H1 (cell line): Measurements from ENCODE around the gene TCF4. TPM values are rescaled to one million over a fixed set of nuclear protein-coding genes. Genes with fewer than 3 reads are reported as not detected.

Source experiments
- BCL11A ChIP-seq, 2 experiments: IDR thresholded peaks; one replicate each; pipeline ENCODE4 v1.6.1; 2011; ENCODE audit warnings: low read depth in 2 of 2, low read length in 2 of 2, mild to moderate bottlenecking in 2 of 2
- SIN3A ChIP-seq, 2 experiments: IDR thresholded peaks in 1 of 2; conservative IDR thresholded peaks in 1 of 2; 2 replicates each; pipeline ENCODE4 v1.6.1; 2011 to 2012; ENCODE audit warnings: low read length in 2 of 2, improper control_type of control experiment in 1 of 2, low read depth in 1 of 2, mild to moderate bottlenecking in 1 of 2
- polyA plus RNA-seq, 7 experiments: library from polyadenylated mRNA; depleted of rRNA in 3 of 7; stranded (reverse) in 5 of 7; unstranded in 2 of 7; fragments of >200 nt in 5 of 7; fragments of 200-250 nt in 2 of 7; gene quantifications; 1 replicate in 5 of 7; 2 replicates in 1 of 7; 4 replicates in 1 of 7; pipeline versions ENCODE4 v1.2.1 to v1.2.3, GENCODE V29; 2011 to 2013; ENCODE audit warnings: missing spikeins in 2 of 7, mixed read lengths in 2 of 7
- total RNA-seq: library from RNA; stranded (reverse); fragmentation: NEBNext Ultra II Directional; extraction: Animal tissue kit (Norgen Biotek cat#: 25700); gene quantifications from 2 replicates; pipeline ENCODE4 v1.2.1, GENCODE V29; 2021
- TF ChIP-seq, protein P1 (sequence below): IDR thresholded peaks from 2 replicates; pipeline ENCODE4 v1.6.1; 2012; ENCODE audit warnings: low read length, inconsistent platforms

TCF4 gene
- total and polyA plus RNA-seq, 2 of the 8 experiments (the other 6 are each of a cell fraction or from before 2014, with no cell fraction given), result 59.3 to 118 TPM

DNA sequence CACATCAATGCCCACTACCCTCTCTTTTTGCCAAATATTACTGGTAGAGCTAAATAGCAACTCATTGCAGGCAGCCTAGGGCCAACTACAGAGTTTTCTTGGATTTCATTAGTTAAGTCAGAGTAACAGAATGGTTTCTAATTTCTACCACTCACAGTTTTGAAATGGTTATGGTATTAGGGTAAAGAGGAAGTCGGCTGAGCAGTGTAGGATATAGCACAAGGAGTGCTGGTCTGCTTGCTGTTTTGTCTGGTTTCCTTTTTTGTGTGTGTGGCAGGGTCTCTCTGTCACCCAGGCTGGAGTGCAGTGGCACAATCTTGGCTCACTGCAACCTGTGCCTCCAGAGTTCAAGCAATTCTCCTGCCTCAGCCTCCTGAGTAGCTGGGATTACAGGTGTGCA lies 339.5 kb downstream of the TCF4 start (continued):
- TF ChIP-seq, protein P1, sequence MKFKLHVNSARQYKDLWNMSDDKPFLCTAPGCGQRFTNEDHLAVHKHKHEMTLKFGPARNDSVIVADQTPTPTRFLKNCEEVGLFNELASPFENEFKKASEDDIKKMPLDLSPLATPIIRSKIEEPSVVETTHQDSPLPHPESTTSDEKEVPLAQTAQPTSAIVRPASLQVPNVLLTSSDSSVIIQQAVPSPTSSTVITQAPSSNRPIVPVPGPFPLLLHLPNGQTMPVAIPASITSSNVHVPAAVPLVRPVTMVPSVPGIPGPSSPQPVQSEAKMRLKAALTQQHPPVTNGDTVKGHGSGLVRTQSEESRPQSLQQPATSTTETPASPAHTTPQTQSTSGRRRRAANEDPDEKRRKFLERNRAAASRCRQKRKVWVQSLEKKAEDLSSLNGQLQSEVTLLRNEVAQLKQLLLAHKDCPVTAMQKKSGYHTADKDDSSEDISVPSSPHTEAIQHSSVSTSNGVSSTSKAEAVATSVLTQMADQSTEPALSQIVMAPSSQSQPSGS, result no peak
- TF ChIP-seq BCL11A (IDR thresholded peaks at IDR 0.05; ENCODE audit: low read depth in 2 of 2, low read length in 2 of 2) (no peak), SIN3A (conservative IDR thresholded peaks at IDR 0.05 in 1 of 2, IDR thresholded peaks at IDR 0.05 in 1 of 2; ENCODE audit: low read depth in 1 of 2, low read length in 2 of 2) (no peak)
